HepG2 (cell line): ENCODE results near the gene CNTROB. TPM values are rescaled to one million over a fixed set of nuclear protein-coding genes. Genes with fewer than 3 reads are reported as not detected.

Experiments used
- CENPBD1 ChIP-seq: sonication (generic); formaldehyde crosslinking; IDR thresholded peaks from 2 replicates; pipeline ENCODE4 v1.8.0; 2022; ENCODE audit warnings: missing genetic modification reagents, low read depth, mild to moderate bottlenecking, borderline replicate concordance
- IKZF4 ChIP-seq: sonication (generic); formaldehyde crosslinking; IDR thresholded peaks from 2 replicates; pipeline ENCODE4 v1.5.1; 2020; ENCODE audit warnings: borderline replicate concordance, mild to moderate bottlenecking, low read depth, missing genetic modification reagents; ENCODE audit errors: not compliant biosample characterization
- KLF12 ChIP-seq: sonication (generic); formaldehyde crosslinking; IDR thresholded peaks from 2 replicates; pipeline ENCODE4 v1.4.0; 2020; ENCODE audit warnings: missing genetic modification reagents, borderline replicate concordance
- MIER2 ChIP-seq: IDR thresholded peaks from 2 replicates; pipeline ENCODE4 v1.6.1; 2016; ENCODE audit warnings: missing biosample characterization, missing genetic modification reagents
- NCOA2 ChIP-seq: sonication (generic); formaldehyde crosslinking; IDR thresholded peaks from 2 replicates; pipeline ENCODE4 v1.8.0; 2022; ENCODE audit warnings: inconsistent platforms
- PITX1 ChIP-seq: sonication (generic); formaldehyde crosslinking; IDR thresholded peaks from 2 replicates; pipeline ENCODE4 v1.5.1; 2020; ENCODE audit warnings: mild to moderate bottlenecking, missing genetic modification reagents
- ZC3H13 ChIP-seq: sonication (generic); formaldehyde crosslinking; IDR thresholded peaks from 2 replicates; pipeline ENCODE4 v1.8.1; 2023; ENCODE audit warnings: mild to moderate bottlenecking, missing genetic modification reagents, moderate library complexity
- ZNF136 ChIP-seq: sonication (generic); formaldehyde crosslinking; IDR thresholded peaks from 2 replicates; pipeline ENCODE4 v1.8.1; 2022; ENCODE audit warnings: low read depth, mild to moderate bottlenecking, moderate library complexity, missing genetic modification reagents
- ZNF512B ChIP-seq: sonication (generic); formaldehyde crosslinking; IDR thresholded peaks from 2 replicates; pipeline ENCODE4 v1.5.1; 2020; ENCODE audit warnings: missing genetic modification reagents, mild to moderate bottlenecking, borderline replicate concordance
- ZNF740 ChIP-seq: sonication (generic); formaldehyde crosslinking; IDR thresholded peaks from 2 replicates; pipeline ENCODE4 v1.4.0; 2020; ENCODE audit warnings: missing genetic modification reagents
- ZNF773 ChIP-seq: sonication (generic); formaldehyde crosslinking; IDR thresholded peaks from 2 replicates; pipeline ENCODE4 v1.4.0; 2020; ENCODE audit warnings: missing genetic modification reagents, borderline replicate concordance
- ZNF776 ChIP-seq: sonication (generic); formaldehyde crosslinking; IDR thresholded peaks from 2 replicates; pipeline ENCODE4 v1.4.0; 2020; ENCODE audit warnings: mild to moderate bottlenecking, missing genetic modification reagents
- polyA plus RNA-seq, 8 experiments: library from polyadenylated mRNA; depleted of rRNA in 3 of 8; stranded (reverse) in 7 of 8; unstranded in 1 of 8; fragments of >200 nt; fragmentation: Illumina TruSeq in 4 of 8; extraction: Trizol in 4 of 8; gene quantifications; 2 replicates each; pipeline versions ENCODE4 v1.2.1 to v1.2.3, GENCODE V29; 2011 to 2016; ENCODE audit warnings: low read depth in 4 of 8, missing spikeins in 1 of 8, mixed read lengths in 1 of 8; ENCODE audit not compliant: insufficient read depth in 1 of 8
- total RNA-seq, 5 experiments: library from RNA; depleted of rRNA; stranded (reverse); fragments of >200 nt; fragmentation: Illumina TruSeq; extraction: Trizol; gene quantifications; 2 replicates each; pipeline ENCODE4 v1.2.3, GENCODE V29; 2016; ENCODE audit warnings: low read depth in 1 of 5
- TF ChIP-seq, protein P1 (sequence below): sonication (generic); formaldehyde crosslinking; IDR thresholded peaks from 2 replicates; pipeline ENCODE4 v1.4.0; 2020; ENCODE audit warnings: mild to moderate bottlenecking, missing genetic modification reagents
- TF ChIP-seq, protein P2 (sequence below): sonication (generic); formaldehyde crosslinking; IDR thresholded peaks from 2 replicates; pipeline ENCODE4 v1.5.1; 2020; ENCODE audit warnings: missing genetic modification reagents, mild to moderate bottlenecking, borderline replicate concordance

Gene CNTROB
- total and polyA plus RNA-seq, 2 of the 13 experiments (the other 11 are each of a cell fraction or from before 2014, with no cell fraction given): 21.2 to 24.1 TPM

GRCh38 chr17:7931709-7932482, at the start of gene CNTROB, which contains the start of gene TRAPPC1 (continued):
- TF ChIP-seq MIER2 (CRISPR knock-in tag) (no peak), PITX1 (CRISPR knock-in tag) (0 out of 2 replicates have a peak, but pooled peaks have one; percentile 30), ZNF136 (CRISPR knock-in tag) (0 out of 2 replicates have a peak, but pooled peaks have one; percentile 72), ZNF512B (CRISPR knock-in tag) (no peak), NCOA2 (CRISPR knock-in tag) (no peak), KLF12 (CRISPR knock-in tag) (peak; percentile 70), ZC3H13 (CRISPR knock-in tag) (0 out of 2 replicates have a peak, but pooled peaks have one; percentile 4), ZNF740 (CRISPR knock-in tag) (no peak), ZNF773 (CRISPR knock-in tag) (no peak), CENPBD1 (CRISPR knock-in tag) (no peak), ZNF776 (CRISPR knock-in tag) (0 out of 2 replicates have a peak, but pooled peaks have one; percentile 20), IKZF4 (no peak)
- TF ChIP-seq, protein P1, sequence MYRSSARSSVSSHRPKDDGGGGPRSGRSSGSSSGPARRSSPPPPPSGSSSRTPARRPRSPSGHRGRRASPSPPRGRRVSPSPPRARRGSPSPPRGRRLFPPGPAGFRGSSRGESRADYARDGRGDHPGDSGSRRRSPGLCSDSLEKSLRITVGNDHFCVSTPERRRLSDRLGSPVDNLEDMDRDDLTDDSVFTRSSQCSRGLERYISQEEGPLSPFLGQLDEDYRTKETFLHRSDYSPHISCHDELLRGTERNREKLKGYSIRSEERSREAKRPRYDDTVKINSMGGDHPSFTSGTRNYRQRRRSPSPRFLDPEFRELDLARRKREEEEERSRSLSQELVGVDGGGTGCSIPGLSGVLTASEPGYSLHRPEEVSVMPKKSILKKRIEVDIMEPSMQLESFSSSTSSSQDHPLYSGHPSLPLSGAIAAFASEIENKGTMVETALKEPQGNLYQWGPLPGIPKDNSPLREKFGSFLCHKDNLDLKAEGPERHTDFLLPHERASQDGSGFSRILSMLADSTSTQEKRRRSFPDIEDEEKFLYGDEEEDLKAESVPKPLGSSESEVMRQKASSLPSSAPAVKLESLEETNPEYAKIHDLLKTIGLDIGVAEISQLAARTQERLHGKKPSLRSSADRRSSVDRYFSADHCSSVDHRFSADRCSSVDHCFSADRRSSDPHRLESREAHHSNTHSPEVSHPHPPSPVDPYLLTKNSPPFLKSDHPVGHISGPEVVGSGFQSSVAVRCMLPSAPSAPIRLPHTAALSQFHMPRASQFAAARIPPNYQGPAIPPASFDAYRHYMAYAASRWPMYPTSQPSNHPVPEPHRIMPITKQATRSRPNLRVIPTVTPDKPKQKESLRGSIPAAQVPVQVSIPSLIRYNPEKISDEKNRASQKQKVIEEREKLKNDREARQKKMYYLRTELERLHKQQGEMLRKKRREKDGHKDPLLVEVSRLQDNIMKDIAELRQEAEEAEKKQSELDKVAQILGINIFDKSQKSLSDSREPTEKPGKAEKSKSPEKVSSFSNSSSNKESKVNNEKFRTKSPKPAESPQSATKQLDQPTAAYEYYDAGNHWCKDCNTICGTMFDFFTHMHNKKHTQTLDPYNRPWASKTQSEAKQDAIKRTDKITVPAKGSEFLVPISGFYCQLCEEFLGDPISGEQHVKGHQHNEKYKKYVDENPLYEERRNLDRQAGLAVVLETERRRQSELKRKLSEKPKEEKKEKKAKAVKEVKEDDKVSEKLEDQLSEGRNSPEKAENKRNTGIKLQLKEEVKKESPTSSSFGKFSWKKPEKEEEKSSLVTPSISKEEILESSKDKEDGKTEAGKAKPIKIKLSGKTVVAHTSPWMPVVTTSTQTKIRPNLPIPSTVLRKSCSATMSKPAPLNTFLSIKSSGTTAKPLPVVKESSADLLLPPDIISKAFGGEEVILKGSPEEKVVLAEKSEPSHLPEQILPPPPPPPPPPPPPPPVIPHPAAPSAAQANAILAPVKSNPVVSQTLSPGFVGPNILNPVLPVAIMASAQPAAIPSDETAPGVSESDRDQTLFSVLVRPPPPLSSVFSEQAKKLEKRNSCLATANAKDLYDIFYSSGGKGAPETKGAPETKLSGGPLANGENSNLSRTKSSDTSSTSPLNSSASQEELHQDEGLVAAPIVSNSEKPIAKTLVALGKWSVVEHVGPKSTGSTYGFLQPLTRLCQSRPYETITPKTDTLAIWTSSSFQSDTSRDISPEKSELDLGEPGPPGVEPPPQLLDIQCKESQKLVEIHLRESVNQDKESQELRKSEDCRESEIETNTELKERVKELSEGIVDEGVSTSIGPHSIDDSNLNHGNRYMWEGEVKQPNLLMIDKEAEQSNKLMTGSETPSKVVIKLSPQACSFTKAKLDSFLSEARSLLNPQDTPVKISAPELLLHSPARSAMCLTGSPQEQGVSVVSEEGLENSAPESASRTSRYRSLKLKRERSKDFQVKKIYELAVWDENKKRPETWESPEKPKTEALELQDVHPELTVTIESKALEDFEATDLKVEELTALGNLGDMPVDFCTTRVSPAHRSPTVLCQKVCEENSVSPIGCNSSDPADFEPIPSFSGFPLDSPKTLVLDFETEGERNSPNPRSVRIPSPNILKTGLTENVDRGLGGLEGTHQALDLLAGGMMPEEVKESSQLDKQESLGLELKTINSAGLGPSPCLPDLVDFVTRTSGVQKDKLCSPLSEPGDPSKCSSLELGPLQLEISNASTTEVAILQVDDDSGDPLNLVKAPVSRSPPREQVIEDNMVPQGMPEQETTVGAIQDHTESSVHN (CRISPR knock-in tag): no peak
- TF ChIP-seq, protein P2, sequence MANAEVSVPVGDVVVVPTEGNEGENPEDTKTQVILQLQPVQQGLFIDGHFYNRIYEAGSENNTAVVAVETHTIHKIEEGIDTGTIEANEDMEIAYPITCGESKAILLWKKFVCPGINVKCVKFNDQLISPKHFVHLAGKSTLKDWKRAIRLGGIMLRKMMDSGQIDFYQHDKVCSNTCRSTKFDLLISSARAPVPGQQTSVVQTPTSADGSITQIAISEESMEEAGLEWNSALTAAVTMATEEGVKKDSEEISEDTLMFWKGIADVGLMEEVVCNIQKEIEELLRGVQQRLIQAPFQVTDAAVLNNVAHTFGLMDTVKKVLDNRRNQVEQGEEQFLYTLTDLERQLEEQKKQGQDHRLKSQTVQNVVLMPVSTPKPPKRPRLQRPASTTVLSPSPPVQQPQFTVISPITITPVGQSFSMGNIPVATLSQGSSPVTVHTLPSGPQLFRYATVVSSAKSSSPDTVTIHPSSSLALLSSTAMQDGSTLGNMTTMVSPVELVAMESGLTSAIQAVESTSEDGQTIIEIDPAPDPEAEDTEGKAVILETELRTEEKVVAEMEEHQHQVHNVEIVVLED (CRISPR knock-in tag): peak; percentile 68; the same call in 1 of the 2 replicates
